ENCODE data around the gene CPSF4L. TPM values are rescaled to one million over a fixed set of nuclear protein-coding genes. Genes with fewer than 3 reads are reported as not detected.
A peak's percentile ranks its signal among the peaks of the same experiment; 100 is the strongest.

The CPSF4L gene
- total and polyA plus RNA-seq, 2 of the 13 experiments (the other 11 are each of a cell fraction or from before 2014, with no cell fraction given): 0.73 to 1.6 TPM

GRCh38 chr17:73272906-73273218 is 11.2 kb upstream of the CPSF4L start (continued):
- no peak; the same call in 1 of the 2 replicates for TF ChIP-seq ZNF770 (CRISPR knock-in tag; IDR thresholded peaks at IDR 0.05)
- no peak; the same call in 1 of the 2 replicates for TF ChIP-seq TEF (CRISPR knock-in tag; IDR thresholded peaks at IDR 0.05)
- TF ChIP-seq, protein P1, sequence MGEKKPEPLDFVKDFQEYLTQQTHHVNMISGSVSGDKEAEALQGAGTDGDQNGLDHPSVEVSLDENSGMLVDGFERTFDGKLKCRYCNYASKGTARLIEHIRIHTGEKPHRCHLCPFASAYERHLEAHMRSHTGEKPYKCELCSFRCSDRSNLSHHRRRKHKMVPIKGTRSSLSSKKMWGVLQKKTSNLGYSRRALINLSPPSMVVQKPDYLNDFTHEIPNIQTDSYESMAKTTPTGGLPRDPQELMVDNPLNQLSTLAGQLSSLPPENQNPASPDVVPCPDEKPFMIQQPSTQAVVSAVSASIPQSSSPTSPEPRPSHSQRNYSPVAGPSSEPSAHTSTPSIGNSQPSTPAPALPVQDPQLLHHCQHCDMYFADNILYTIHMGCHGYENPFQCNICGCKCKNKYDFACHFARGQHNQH (CRISPR knock-in tag; IDR thresholded peaks at IDR 0.05): peak; percentile 86
- TF ChIP-seq ZNF180 (CRISPR knock-in tag; IDR thresholded peaks at IDR 0.05; ENCODE audit: borderline replicate concordance, low read depth): no peak
- TF ChIP-seq AKAP8 (CRISPR knock-in tag; IDR thresholded peaks at IDR 0.05): 0 out of 2 replicates have a peak, but pooled peaks have one; percentile 62
- TF ChIP-seq ADNP (CRISPR knock-in tag; IDR thresholded peaks at IDR 0.05): 0 out of 2 replicates have a peak, but pooled peaks have one; percentile 8
- 0 out of 2 replicates have a peak, but pooled peaks have one; percentile 35 for TF ChIP-seq NAIF1 (CRISPR knock-in tag; IDR thresholded peaks at IDR 0.05; ENCODE audit: borderline replicate concordance)
- no peak for TF ChIP-seq ZNF562 (CRISPR knock-in tag; IDR thresholded peaks at IDR 0.05; ENCODE audit: borderline replicate concordance)
- peak; percentile 53; the same call in 1 of the 2 replicates for TF ChIP-seq FOXA1 (IDR thresholded peaks at IDR 0.05)
- peak; percentile 96 for TF ChIP-seq FOXA1 (CRISPR knock-in tag; IDR thresholded peaks at IDR 0.05)
- no peak for TF ChIP-seq ZNF552 (CRISPR knock-in tag; IDR thresholded peaks at IDR 0.05; ENCODE audit: borderline replicate concordance)
- TF ChIP-seq RBFOX2 (IDR thresholded peaks at IDR 0.05; ENCODE audit: low read depth, low read length): 0 out of 2 replicates have a peak, but pooled peaks have one; percentile 30
- TF ChIP-seq ZSCAN31 (CRISPR knock-in tag; IDR thresholded peaks at IDR 0.05; ENCODE audit: low read depth): peak; percentile 83; the same call in 1 of the 2 replicates
- peak; percentile 37 for TF ChIP-seq POGZ (CRISPR knock-in tag; IDR thresholded peaks at IDR 0.05)
- TF ChIP-seq ZNF280D (CRISPR knock-in tag; IDR thresholded peaks at IDR 0.05): no peak
- peak; percentile 60; the same call in 1 of the 2 replicates for TF ChIP-seq ZNF816 (CRISPR knock-in tag; IDR thresholded peaks at IDR 0.05; ENCODE audit: borderline replicate concordance)
- TF ChIP-seq TAF1 (CRISPR knock-in tag; IDR thresholded peaks at IDR 0.05): no peak
- TF ChIP-seq GATAD2A (CRISPR knock-in tag; IDR thresholded peaks at IDR 0.05): peak; percentile 97
- TF ChIP-seq STAT6 (CRISPR knock-in tag; IDR thresholded peaks at IDR 0.05; ENCODE audit: borderline replicate concordance): peak; percentile 90
- peak; percentile 83 for TF ChIP-seq ZMYM4 (CRISPR knock-in tag; IDR thresholded peaks at IDR 0.05)
- no peak for TF ChIP-seq ZBTB42 (CRISPR knock-in tag; IDR thresholded peaks at IDR 0.05)
- TF ChIP-seq ZNF792 (CRISPR knock-in tag; IDR thresholded peaks at IDR 0.05): 0 out of 2 replicates have a peak, but pooled peaks have one; percentile 59
- TF ChIP-seq SOX5 (CRISPR knock-in tag; IDR thresholded peaks at IDR 0.05; ENCODE audit: borderline replicate concordance): peak; percentile 87; the same call in 1 of the 2 replicates

All from HepG2 (cell line).